ENCODE results near the gene TSR1. TPM values are rescaled to one million over a fixed set of nuclear protein-coding genes. Genes with fewer than 3 reads are reported as not detected.

TSR1 gene
- total and polyA plus RNA-seq, 9 of the 15 experiments (the other 6 are each of a cell fraction or from before 2014, with no cell fraction given): 16.4 to 87.5 (median 55.2) TPM

DNA sequence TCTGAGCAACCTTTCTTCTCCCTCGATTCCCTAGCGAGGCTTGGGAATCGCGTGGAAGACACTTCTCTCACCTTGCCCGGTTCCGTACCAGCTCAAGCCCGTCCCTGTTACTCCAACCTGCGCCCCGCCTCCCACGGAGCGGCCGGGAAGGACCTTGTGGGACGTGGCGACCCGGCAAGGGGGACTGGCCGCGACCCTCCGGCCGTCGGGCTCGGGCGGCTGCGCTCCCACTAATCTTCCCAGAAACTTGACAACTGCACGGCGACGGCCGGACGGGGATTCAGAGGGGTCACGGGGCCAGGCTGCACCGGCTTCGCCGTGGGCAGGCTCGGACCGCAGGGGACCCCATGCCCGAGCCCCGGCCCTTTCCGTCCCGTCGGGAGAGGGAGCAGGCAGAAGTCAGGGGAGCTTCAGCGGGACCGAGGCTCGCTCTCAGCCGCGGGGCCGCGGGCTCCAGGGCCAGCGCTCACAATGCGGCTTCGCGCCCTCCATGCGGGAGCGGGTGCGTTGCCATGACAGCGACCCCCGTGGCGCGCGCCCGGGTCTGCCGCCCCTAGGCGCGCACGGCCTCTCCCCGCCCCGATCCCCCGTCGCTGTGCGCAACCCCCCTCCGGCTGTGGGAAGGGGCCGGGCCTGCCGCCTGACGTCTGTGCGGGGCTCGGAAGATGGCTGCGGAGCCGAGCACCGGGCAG is 741 bp upstream of the TSR1 start, which contains the start of gene SGSM2 (continued):
- TF ChIP-seq, protein P1, sequence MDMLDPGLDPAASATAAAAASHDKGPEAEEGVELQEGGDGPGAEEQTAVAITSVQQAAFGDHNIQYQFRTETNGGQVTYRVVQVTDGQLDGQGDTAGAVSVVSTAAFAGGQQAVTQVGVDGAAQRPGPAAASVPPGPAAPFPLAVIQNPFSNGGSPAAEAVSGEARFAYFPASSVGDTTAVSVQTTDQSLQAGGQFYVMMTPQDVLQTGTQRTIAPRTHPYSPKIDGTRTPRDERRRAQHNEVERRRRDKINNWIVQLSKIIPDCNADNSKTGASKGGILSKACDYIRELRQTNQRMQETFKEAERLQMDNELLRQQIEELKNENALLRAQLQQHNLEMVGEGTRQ (CRISPR knock-in tag; IDR thresholded peaks at IDR 0.05): no peak
- no peak for TF ChIP-seq ZNF395 (CRISPR knock-in tag; IDR thresholded peaks at IDR 0.05)
- peak in 1 of 2 experiments; percentile 14; a peak in 1 of 4 replicates for TF ChIP-seq MAZ (CRISPR knock-in tag; conservative IDR thresholded peaks at IDR 0.05 in 1 of 2, IDR thresholded peaks at IDR 0.05 in 1 of 2)
- peak; percentile 28 for TF ChIP-seq RBFOX2 (IDR thresholded peaks at IDR 0.05; ENCODE audit: low read depth, low read length)
- peak; percentile 53 for TF ChIP-seq POLR2G (IDR thresholded peaks at IDR 0.05; ENCODE audit: low read depth, low read length)
- 0 out of 4 replicates have a peak, but pooled peaks of 1 of the 2 experiments have one; percentile 6 for TF ChIP-seq SIN3A (IDR thresholded peaks at IDR 0.05; ENCODE audit: borderline replicate concordance in 2 of 2, control insufficient read depth in 1 of 2, low read depth in 2 of 2, low read length in 2 of 2)
- TF ChIP-seq TFAP4 (CRISPR knock-in tag; IDR thresholded peaks at IDR 0.05; ENCODE audit: borderline replicate concordance): 0 out of 2 replicates have a peak, but pooled peaks have one; percentile 8
- peak; percentile 11 for TF ChIP-seq TBP (optimal IDR thresholded peaks at IDR 0.05; ENCODE audit: low read depth, low read length)
- TF ChIP-seq FOXJ2 (tag; IDR thresholded peaks at IDR 0.05): no peak
- TF ChIP-seq TCF7L2 (IDR thresholded peaks at IDR 0.05; ENCODE audit: low read depth, low read length): no peak
- no peak for TF ChIP-seq ZNF354B (CRISPR knock-in tag; IDR thresholded peaks at IDR 0.05)
- 0 out of 2 replicates have a peak, but pooled peaks have one; percentile 9 for TF ChIP-seq ZNF263 (CRISPR knock-in tag; IDR thresholded peaks at IDR 0.05; ENCODE audit: borderline replicate concordance)
- no peak for TF ChIP-seq HDGF (IDR thresholded peaks at IDR 0.05)
- TF ChIP-seq ZBTB7A (IDR thresholded peaks at IDR 0.05; ENCODE audit: borderline replicate concordance, control insufficient read depth, low read depth, low read length): peak; percentile 15; the same call in 1 of the 2 replicates
- no peak for TF ChIP-seq SMARCC2 (IDR thresholded peaks at IDR 0.05; ENCODE audit: low read depth)
- no peak for TF ChIP-seq ZBTB17 (CRISPR knock-in tag; IDR thresholded peaks at IDR 0.05)
- TF ChIP-seq KHSRP (IDR thresholded peaks at IDR 0.05): no peak
- TF ChIP-seq NFIC (IDR thresholded peaks at IDR 0.05): peak; percentile 35
- TF ChIP-seq RFX1 (IDR thresholded peaks at IDR 0.05): peak; percentile 55; the same call in 1 of the 2 replicates
